GM12878 (cell line): ENCODE measurements around the gene CIPC. TPM values are rescaled to one million over a fixed set of nuclear protein-coding genes. Genes with fewer than 3 reads are reported as not detected.

Experiments
- ATAC-seq: fragments of 200-7000 bp; cut with Tn5 transposase; 3 replicates; pipeline ENCODE4 v1.9.1; 2020; ENCODE audit warnings: mild to moderate bottlenecking, moderate library complexity
- BruUV-seq: library from RNA; stranded (reverse); fragments of 400-500 nt; replicated peaks from 2 replicates; lab custom pipeline; 2021; lab: Mats Ljungman, UMichigan
- CTCF ChIA-PET: fragments of 300-600 bp; sonication (Branson Sonifier 250); formaldehyde crosslinking; extraction: SDS; loops from one replicate; lab custom pipeline; 2021; ENCODE audit warnings: inconsistent platforms; lab: Yijun Ruan, JAX
- POLR2A ChIA-PET: fragments of 350-600 bp; formaldehyde crosslinking; extraction: SDS; loops from one replicate; lab custom pipeline; 2021; ENCODE audit warnings: inconsistent platforms; lab: Charles Lee
- RAD21 ChIA-PET: fragments of 300-600 bp; sonication (Branson Sonifier 250); formaldehyde crosslinking; loops from one replicate; lab custom pipeline; 2023; ENCODE audit warnings: antibody characterized with exemption; ENCODE audit not compliant: unreplicated experiment; lab: Charles Lee
- SMC1A ChIA-PET: fragments of 300-600 bp; sonication (Branson Sonifier 250); formaldehyde crosslinking; loops from one replicate; lab custom pipeline; 2023; ENCODE audit not compliant: unreplicated experiment, uncharacterized antibody; lab: Charles Lee
- DNase-seq: peaks from one replicate; pipeline ENCODE4 v3.0.0-alpha.2; 2011; ENCODE audit warnings: low read depth, low spot score
- FAIRE-seq: peaks from 3 replicates; lab custom pipeline; 2011; peaks lifted over from hg19 to GRCh38; lab: Jason Lieb, UNC
- H2AFZ ChIP-seq: 2 replicates; pipeline ENCODE4 v1.6.0; 2011; ENCODE audit warnings: low read depth, low read length, control low read depth; ENCODE audit not compliant: control insufficient read depth
- H3K27ac ChIP-seq: 2 replicates; pipeline ENCODE4 v1.5.1; 2011; ENCODE audit warnings: control low read depth; ENCODE audit not compliant: control insufficient read depth, insufficient read depth
- H3K27me3 ChIP-seq, 2 experiments: replicated peaks in 1 of 2; 2 replicates each; pipeline versions ENCODE4 v1.6.0 to v1.6.1; 2011; ENCODE audit warnings: low read length in 1 of 2; ENCODE audit not compliant: control insufficient read depth in 2 of 2, insufficient read depth in 2 of 2
- H3K36me3 ChIP-seq, 2 experiments: 2 replicates each; pipeline ENCODE4 v1.5.1; 2011; ENCODE audit warnings: low read length in 1 of 2; ENCODE audit not compliant: control insufficient read depth in 2 of 2, insufficient read depth in 2 of 2
- H3K4me1 ChIP-seq: 2 replicates; pipeline ENCODE4 v1.6.1; 2011; ENCODE audit warnings: mild to moderate bottlenecking, low read length, moderate library complexity, mixed read lengths; ENCODE audit not compliant: control insufficient read depth, insufficient read depth
- H3K4me2 ChIP-seq: 2 replicates; pipeline ENCODE4 v1.6.0; 2011; ENCODE audit warnings: control low read depth; ENCODE audit not compliant: control insufficient read depth, insufficient read depth
- H3K4me3 ChIP-seq: fragments of 200-600 bp; sonication (generic); 2 replicates; pipeline ENCODE4 v1.5.1; 2016
- H3K79me2 ChIP-seq: 2 replicates; pipeline ENCODE4 v1.6.0; 2011; ENCODE audit warnings: low read length; ENCODE audit not compliant: control insufficient read depth, insufficient read depth
- H3K9ac ChIP-seq: 2 replicates; pipeline ENCODE4 v1.8.0; 2011; ENCODE audit warnings: low read length, control low read depth, mixed read lengths; ENCODE audit not compliant: control insufficient read depth, insufficient read depth
- H3K9me3 ChIP-seq: replicated peaks from 3 replicates; pipeline ENCODE4 v1.5.1; 2011; ENCODE audit warnings: mild to moderate bottlenecking, low read length; ENCODE audit not compliant: control insufficient read depth, insufficient read depth
- H4K20me1 ChIP-seq: 2 replicates; pipeline ENCODE4 v1.6.0; 2011; ENCODE audit not compliant: control insufficient read depth, insufficient read depth
- KAT2A ChIP-seq: conservative IDR thresholded peaks from 2 replicates; pipeline ENCODE4 v1.6.1; 2011; ENCODE audit warnings: low read depth, low read length; ENCODE audit not compliant: control insufficient read depth
- NR2C1 ChIP-seq: fragments of 450-650 bp; IDR thresholded peaks from 2 replicates; pipeline ENCODE4 v1.6.1; 2017; ENCODE audit warnings: antibody characterized with exemption, mild to moderate bottlenecking, moderate library complexity
- NR2F1 ChIP-seq: fragments of 450-650 bp; conservative IDR thresholded peaks from 2 replicates; pipeline ENCODE4 v1.6.1; 2017; ENCODE audit warnings: mild to moderate bottlenecking
- PAX8 ChIP-seq: fragments of 450-650 bp; IDR thresholded peaks from 2 replicates; pipeline ENCODE4 v1.6.1; 2017; ENCODE audit warnings: mild to moderate bottlenecking, moderate library complexity
- POU2F2 ChIP-seq: IDR thresholded peaks from 3 replicates; pipeline ENCODE4 v1.6.1; 2011; ENCODE audit warnings: low read depth, mild to moderate bottlenecking, low read length, borderline replicate concordance
- RAD51 ChIP-seq: fragments of 450-650 bp; IDR thresholded peaks from 2 replicates; pipeline ENCODE4 v1.6.1; 2016; ENCODE audit warnings: moderate library complexity, mild to moderate bottlenecking, inconsistent platforms
- RBBP5 ChIP-seq: fragments of 200-600 bp; sonication (generic); conservative IDR thresholded peaks from 2 replicates; pipeline ENCODE4 v1.6.1; 2016
- TCF7 ChIP-seq: IDR thresholded peaks from 2 replicates; pipeline ENCODE4 v1.6.1; 2014; ENCODE audit warnings: antibody characterized with exemption, borderline replicate concordance
- WGBS: methylation state at CpG from one replicate; pipeline ENCODE4 v1.1.6; 2016; ENCODE audit warnings: low lambda C conversion rate; ENCODE audit not compliant: insufficient replicate concordance, insufficient coverage; ENCODE audit errors: missing lambda C conversion rate; 5-methylcytosine and 5-hydroxymethylcytosine counted together
- in situ Hi-C: fragments of 300-500 bp; cut with MboI; formaldehyde crosslinking; loops from 9 replicates; pipeline ENCODE4 v1.14.3; 2018; ENCODE audit warnings: mixed read lengths
- intact Hi-C: fragments of 100-400 bp; cut with micrococcal nuclease; formaldehyde crosslinking; loops from one replicate; pipeline ENCODE4 v1.14.2; 2022; ENCODE audit not compliant: unreplicated experiment
- polyA plus RNA-seq, 11 experiments: library from polyadenylated mRNA; depleted of rRNA in 4 of 11; unstranded in 6 of 11; stranded (reverse) in 5 of 11; fragments of >200 nt; fragmentation: Nextera tagmentation in 4 of 11; fragmentation: Illumina TruSeq in 1 of 11; extraction: Ambion mirVana in 4 of 11; extraction: Trizol in 1 of 11; gene quantifications; 1 replicate in 1 of 11; 2 replicates in 10 of 11; pipeline versions ENCODE4 v1.2.1 to v1.2.3, GENCODE V29; 2011 to 2016; ENCODE audit warnings: inconsistent platforms in 2 of 11, missing spikeins in 2 of 11, low read depth in 1 of 11
- total RNA-seq, 4 experiments: library from RNA; depleted of rRNA in 3 of 4; stranded (reverse); fragments of >200 nt in 3 of 4; fragmentation: Illumina TruSeq in 1 of 4; extraction: Trizol in 1 of 4; gene quantifications; 2 replicates each; pipeline versions ENCODE4 v1.2.1 to v1.2.3, GENCODE V29; 2013 to 2021
- TF ChIP-seq, protein P1 (sequence below): IDR thresholded peaks from 2 replicates; pipeline ENCODE4 v1.6.1; 2011; ENCODE audit warnings: low read depth, low read length, improper control_type of control experiment, borderline replicate concordance
- TF ChIP-seq, protein P2 (sequence below): fragments of 450-650 bp; IDR thresholded peaks from 2 replicates; pipeline ENCODE4 v1.6.1; 2017; ENCODE audit warnings: mild to moderate bottlenecking, moderate library complexity

CIPC gene
- total and polyA plus RNA-seq, 10 of the 15 experiments (the other 5 are each of a cell fraction or from before 2014, with no cell fraction given), result 5.6 to 29.5 (median 16.5) TPM

DNA sequence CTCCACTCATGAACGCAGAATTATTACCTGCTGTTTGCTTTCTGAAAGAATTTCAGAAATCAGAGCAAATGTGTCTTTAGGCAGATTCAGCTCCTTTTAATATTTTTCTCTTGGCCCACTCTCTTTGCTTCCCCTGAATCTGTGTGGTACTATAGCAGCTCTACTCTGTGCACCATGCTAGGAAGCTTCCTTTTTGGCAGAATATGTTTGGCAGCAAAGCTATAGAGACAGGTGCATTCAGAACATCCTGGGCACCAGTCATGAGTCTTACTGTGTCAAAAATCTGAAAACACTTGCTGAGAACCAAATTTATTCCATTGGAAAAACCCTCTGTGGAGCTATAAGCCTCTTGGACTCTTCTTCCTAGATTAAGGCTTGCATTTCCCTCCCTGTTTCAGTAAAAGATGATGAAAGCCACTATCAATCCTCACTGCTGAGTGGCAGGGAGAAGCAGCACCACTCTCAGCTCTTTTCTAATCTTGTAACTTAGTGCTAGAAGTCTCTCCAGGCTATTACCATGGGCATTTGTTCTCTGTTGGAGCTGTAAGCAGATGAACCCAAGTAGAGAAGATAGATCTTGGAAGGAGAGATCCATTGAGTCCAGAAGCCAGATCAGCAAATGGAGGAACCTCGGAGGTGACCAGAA lies 18.2 kb downstream of the CIPC start (continued):
- TF ChIP-seq, protein P1, sequence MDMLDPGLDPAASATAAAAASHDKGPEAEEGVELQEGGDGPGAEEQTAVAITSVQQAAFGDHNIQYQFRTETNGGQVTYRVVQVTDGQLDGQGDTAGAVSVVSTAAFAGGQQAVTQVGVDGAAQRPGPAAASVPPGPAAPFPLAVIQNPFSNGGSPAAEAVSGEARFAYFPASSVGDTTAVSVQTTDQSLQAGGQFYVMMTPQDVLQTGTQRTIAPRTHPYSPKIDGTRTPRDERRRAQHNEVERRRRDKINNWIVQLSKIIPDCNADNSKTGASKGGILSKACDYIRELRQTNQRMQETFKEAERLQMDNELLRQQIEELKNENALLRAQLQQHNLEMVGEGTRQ, result no peak
- no peak for TF ChIP-seq POU2F2

DNA sequence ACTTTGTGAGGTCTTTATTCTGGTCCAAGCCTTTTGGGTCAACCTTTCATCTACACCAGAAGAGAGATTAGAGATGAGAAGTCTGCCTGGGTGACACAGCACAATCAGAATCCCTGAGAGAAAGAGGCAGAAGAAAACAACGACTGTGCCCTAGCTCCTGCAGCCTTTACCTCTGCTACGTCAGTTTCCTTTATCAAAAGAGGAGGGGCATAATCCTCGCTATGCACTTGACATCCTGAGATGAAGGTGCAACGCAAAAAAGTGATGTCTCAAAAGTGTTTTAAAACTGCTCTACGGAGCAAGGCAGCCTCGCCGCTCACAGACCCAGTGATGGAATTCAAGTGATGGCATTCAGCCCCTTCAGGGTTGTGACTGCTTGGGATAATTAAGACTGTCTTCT lies 21.8 kb downstream of the CIPC start:
- Histone ChIP-seq H3K4me2 (peak overlapping the region; percentile 85), H3K36me3 (0 out of 4 replicates have a peak, but pooled peaks cover 0 to 5% of the 10 kb centered on the region in 2 experiments), H2AFZ (no peak overlapping the region), H3K4me1 (peaks cover 48% of the 10 kb centered on the region), H3K4me3 (no peak overlapping the region), H4K20me1 (no peaks in the 10 kb centered on the region), H3K27ac (peak overlapping the region; percentile 84), H3K79me2 (no peaks in the 10 kb centered on the region), H3K27me3 (no peaks in the 10 kb centered on the region), H3K9me3 (no peaks in the 10 kb centered on the region), H3K9ac (no peak overlapping the region)
- no peak for FAIRE-seq
- BruUV-seq, result no TSS peak
- in situ Hi-C loops, result no loop called here
- intact Hi-C loops, result no loop called here
- ChIA-PET SMC1A (interaction anchor here (3.2 to 20.2 kb wide), 2 partner anchors 18 to 38 kb away, joined by 21 to 428 read pairs; partner anchors contain the start of gene CIPC), CTCF (interaction anchor here (1.9 to 21.2 kb wide), 2 partner anchors 19 to 196 kb away, joined by 10 to 445 read pairs; partner anchors contain the start of gene CIPC), POLR2A (interaction anchor here (0.6 to 5.2 kb wide), 2 partner anchors 22 to 245 kb away, joined by 4 to 68 read pairs; partner anchors contain the start of gene CIPC)
- DNase-seq, result no peak
- 74% methylated on average over 7 of the region's 7 CpGs for WGBS
- TF ChIP-seq RBBP5, result no peak
- TF ChIP-seq, protein P2, sequence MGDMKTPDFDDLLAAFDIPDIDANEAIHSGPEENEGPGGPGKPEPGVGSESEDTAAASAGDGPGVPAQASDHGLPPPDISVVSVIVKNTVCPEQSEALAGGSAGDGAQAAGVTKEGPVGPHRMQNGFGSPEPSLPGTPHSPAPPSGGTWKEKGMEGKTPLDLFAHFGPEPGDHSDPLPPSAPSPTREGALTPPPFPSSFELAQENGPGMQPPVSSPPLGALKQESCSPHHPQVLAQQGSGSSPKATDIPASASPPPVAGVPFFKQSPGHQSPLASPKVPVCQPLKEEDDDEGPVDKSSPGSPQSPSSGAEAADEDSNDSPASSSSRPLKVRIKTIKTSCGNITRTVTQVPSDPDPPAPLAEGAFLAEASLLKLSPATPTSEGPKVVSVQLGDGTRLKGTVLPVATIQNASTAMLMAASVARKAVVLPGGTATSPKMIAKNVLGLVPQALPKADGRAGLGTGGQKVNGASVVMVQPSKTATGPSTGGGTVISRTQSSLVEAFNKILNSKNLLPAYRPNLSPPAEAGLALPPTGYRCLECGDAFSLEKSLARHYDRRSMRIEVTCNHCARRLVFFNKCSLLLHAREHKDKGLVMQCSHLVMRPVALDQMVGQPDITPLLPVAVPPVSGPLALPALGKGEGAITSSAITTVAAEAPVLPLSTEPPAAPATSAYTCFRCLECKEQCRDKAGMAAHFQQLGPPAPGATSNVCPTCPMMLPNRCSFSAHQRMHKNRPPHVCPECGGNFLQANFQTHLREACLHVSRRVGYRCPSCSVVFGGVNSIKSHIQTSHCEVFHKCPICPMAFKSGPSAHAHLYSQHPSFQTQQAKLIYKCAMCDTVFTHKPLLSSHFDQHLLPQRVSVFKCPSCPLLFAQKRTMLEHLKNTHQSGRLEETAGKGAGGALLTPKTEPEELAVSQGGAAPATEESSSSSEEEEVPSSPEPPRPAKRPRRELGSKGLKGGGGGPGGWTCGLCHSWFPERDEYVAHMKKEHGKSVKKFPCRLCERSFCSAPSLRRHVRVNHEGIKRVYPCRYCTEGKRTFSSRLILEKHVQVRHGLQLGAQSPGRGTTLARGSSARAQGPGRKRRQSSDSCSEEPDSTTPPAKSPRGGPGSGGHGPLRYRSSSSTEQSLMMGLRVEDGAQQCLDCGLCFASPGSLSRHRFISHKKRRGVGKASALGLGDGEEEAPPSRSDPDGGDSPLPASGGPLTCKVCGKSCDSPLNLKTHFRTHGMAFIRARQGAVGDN, result no peak
- TF ChIP-seq TCF7, result no peak
- no peak for TF ChIP-seq NR2C1
- TF ChIP-seq NR2F1, result no peak
- no peak for TF ChIP-seq RAD51
- TF ChIP-seq KAT2A, result no peak
- TF ChIP-seq PAX8, result no peak
- TF ChIP-seq, all 136 proteins: peak for 0
- no peak for ATAC-seq
- RAD21 ChIA-PET, result interaction anchor here (0.7 to 5.7 kb wide), 3 partner anchors 20 to 307 kb away, joined by 3 to 185 read pairs (median 6); partner anchors contain the start of genes ANGEL1 and CIPC
